T-helper 2 cell treated with Interferon-gamma antibody and Interleukin-4, amounts not matched to agents 5 μg/mL and 100 μg/mL, for 36 hours (primary cell): ENCODE results near the gene MYOZ3.

Experiments
- DNase-seq: peaks from one replicate; pipeline ENCODE4 v3.0.0; 2021; ENCODE audit warnings: low spot score
- H3K27ac Mint-ChIP-seq: one replicate; pipeline ENCODE4 v1.8.0; 2021; ENCODE audit warnings: mild to moderate bottlenecking, mixed read lengths
- H3K27me3 Mint-ChIP-seq: one replicate; pipeline ENCODE4 v1.8.0; 2021; ENCODE audit warnings: low read depth, mixed read lengths
- H3K36me3 Mint-ChIP-seq: one replicate; pipeline ENCODE4 v1.8.0; 2021; ENCODE audit warnings: low read depth, mixed read lengths
- H3K4me1 Mint-ChIP-seq: one replicate; pipeline ENCODE4 v1.8.0; 2021; ENCODE audit warnings: low read depth, mixed read lengths
- H3K4me3 Mint-ChIP-seq: one replicate; pipeline ENCODE4 v1.8.0; 2022; ENCODE audit warnings: mild to moderate bottlenecking, moderate library complexity, mixed read lengths
- H3K9me3 Mint-ChIP-seq: one replicate; pipeline ENCODE4 v1.8.0; 2021; ENCODE audit warnings: mixed read lengths

Gene MYOZ3

GRCh38 chr5:150623152-150623877, 37.7 kb upstream of the MYOZ3 start:
- peaks cover 36% of the 10 kb centered on the region for H3K27me3 Mint-ChIP-seq
- no peak overlapping the region for H3K27ac Mint-ChIP-seq
- peaks cover 9% of the 10 kb centered on the region for H3K4me1 Mint-ChIP-seq
- no peak overlapping the region for H3K4me3 Mint-ChIP-seq
- DNase-seq = no peak
- H3K9me3 Mint-ChIP-seq = no peaks in the 10 kb centered on the region
- no peaks in the 10 kb centered on the region for H3K36me3 Mint-ChIP-seq

GRCh38 chr5:150623878-150624216, 37.2 kb upstream of the MYOZ3 start:
- H3K9me3 Mint-ChIP-seq = no peaks in the 10 kb centered on the region
- peaks cover 9% of the 10 kb centered on the region for H3K4me1 Mint-ChIP-seq
- H3K27me3 Mint-ChIP-seq = peaks cover 36% of the 10 kb centered on the region
- H3K4me3 Mint-ChIP-seq = peak overlapping the region; percentile 79
- H3K36me3 Mint-ChIP-seq = no peaks in the 10 kb centered on the region
- no peak for DNase-seq
- H3K27ac Mint-ChIP-seq = no peak overlapping the region

GRCh38 chr5:150624334-150625163, 36.5 kb upstream of the MYOZ3 start:
- no peaks in the 10 kb centered on the region for H3K9me3 Mint-ChIP-seq
- H3K4me3 Mint-ChIP-seq = peak overlapping the region; percentile 79
- H3K27ac Mint-ChIP-seq = peak overlapping the region; percentile 31
- H3K27me3 Mint-ChIP-seq = peaks cover 36% of the 10 kb centered on the region
- no peak for DNase-seq
- no peaks in the 10 kb centered on the region for H3K36me3 Mint-ChIP-seq
- peaks cover 9% of the 10 kb centered on the region for H3K4me1 Mint-ChIP-seq

- DNase-seq = no peak
- H3K36me3 Mint-ChIP-seq = no peaks in the 10 kb centered on the region
- peaks cover 36% of the 10 kb centered on the region for H3K27me3 Mint-ChIP-seq
- H3K9me3 Mint-ChIP-seq = no peaks in the 10 kb centered on the region
- H3K27ac Mint-ChIP-seq = no peak overlapping the region
- peaks cover 9% of the 10 kb centered on the region for H3K4me1 Mint-ChIP-seq
- no peak overlapping the region for H3K4me3 Mint-ChIP-seq
These were observed 35.9 kb upstream of the MYOZ3 start for GRCh38 chr5:150625164-150625535.

GRCh38 chr5:150625831-150626746, 35.0 kb upstream of the MYOZ3 start:
- Mint-ChIP-seq H3K4me1 (peaks cover 9% of the 10 kb centered on the region), H3K4me3 (no peak overlapping the region), H3K9me3 (no peaks in the 10 kb centered on the region), H3K36me3 (no peaks in the 10 kb centered on the region), H3K27me3 (peaks cover 36% of the 10 kb centered on the region), H3K27ac (no peak overlapping the region)
- no peak for DNase-seq

GRCh38 chr5:150626853-150627276, 34.2 kb upstream of the MYOZ3 start:
- H3K4me3 Mint-ChIP-seq = no peak overlapping the region
- DNase-seq = no peak
- H3K36me3 Mint-ChIP-seq = no peaks in the 10 kb centered on the region
- no peaks in the 10 kb centered on the region for H3K9me3 Mint-ChIP-seq
- H3K27me3 Mint-ChIP-seq = peaks cover 36% of the 10 kb centered on the region
- no peak overlapping the region for H3K27ac Mint-ChIP-seq
- H3K4me1 Mint-ChIP-seq = peaks cover 9% of the 10 kb centered on the region

- DNase-seq = no peak
- Mint-ChIP-seq H3K4me3 (no peak overlapping the region), H3K27me3 (peaks cover 33% of the 10 kb centered on the region), H3K27ac (no peak overlapping the region), H3K9me3 (no peaks in the 10 kb centered on the region), H3K36me3 (no peaks in the 10 kb centered on the region), H3K4me1 (peaks cover 9% of the 10 kb centered on the region)
These were observed 33.1 kb upstream of the MYOZ3 start for GRCh38 chr5:150627731-150628545.

- peaks cover 4% of the 10 kb centered on the region for H3K4me1 Mint-ChIP-seq
- no peaks in the 10 kb centered on the region for H3K9me3 Mint-ChIP-seq
- no peak overlapping the region for H3K27ac Mint-ChIP-seq
- no peak overlapping the region for H3K4me3 Mint-ChIP-seq
- H3K36me3 Mint-ChIP-seq = no peaks in the 10 kb centered on the region
- H3K27me3 Mint-ChIP-seq = peaks cover 22% of the 10 kb centered on the region
- no peak for DNase-seq
These were observed 32.0 kb upstream of the MYOZ3 start for GRCh38 chr5:150628936-150629485.

GRCh38 chr5:150630016-150630415, 31.0 kb upstream of the MYOZ3 start:
- H3K27ac Mint-ChIP-seq = no peak overlapping the region
- H3K4me3 Mint-ChIP-seq = no peak overlapping the region
- no peaks in the 10 kb centered on the region for H3K4me1 Mint-ChIP-seq
- no peak for DNase-seq
- H3K36me3 Mint-ChIP-seq = no peaks in the 10 kb centered on the region
- H3K9me3 Mint-ChIP-seq = no peaks in the 10 kb centered on the region
- peaks cover 18% of the 10 kb centered on the region for H3K27me3 Mint-ChIP-seq

GRCh38 chr5:150630461-150631325, 30.4 kb upstream of the MYOZ3 start:
- H3K27ac Mint-ChIP-seq = no peak overlapping the region
- no peaks in the 10 kb centered on the region for H3K36me3 Mint-ChIP-seq
- no peak for DNase-seq
- H3K9me3 Mint-ChIP-seq = no peaks in the 10 kb centered on the region
- no peak overlapping the region for H3K4me3 Mint-ChIP-seq
- peaks cover 15% of the 10 kb centered on the region for H3K27me3 Mint-ChIP-seq
- H3K4me1 Mint-ChIP-seq = no peaks in the 10 kb centered on the region

GRCh38 chr5:150631326-150631701, 29.7 kb upstream of the MYOZ3 start:
- Mint-ChIP-seq H3K27me3 (peaks cover 11% of the 10 kb centered on the region), H3K27ac (no peak overlapping the region), H3K4me1 (no peaks in the 10 kb centered on the region), H3K4me3 (no peak overlapping the region), H3K36me3 (no peaks in the 10 kb centered on the region), H3K9me3 (no peaks in the 10 kb centered on the region)
- no peak for DNase-seq

GRCh38 chr5:150632305-150633160, 28.5 kb upstream of the MYOZ3 start:
- Mint-ChIP-seq H3K9me3 (no peaks in the 10 kb centered on the region), H3K36me3 (no peaks in the 10 kb centered on the region), H3K4me1 (no peaks in the 10 kb centered on the region), H3K27ac (no peak overlapping the region), H3K4me3 (no peak overlapping the region), H3K27me3 (peaks cover 9% of the 10 kb centered on the region)
- DNase-seq = no peak
